Measurements from ENCODE around the gene CAPZA1.

GRCh38 chr1:112700290-112701226, 80.9 kb downstream of the CAPZA1 start:
- TF ChIP-seq POLR2AphosphoS5 (IDR thresholded peaks at IDR 0.05; ENCODE audit: low read depth, low read length): peak; percentile 85
- peak; percentile 39; the same call in 1 of the 2 replicates for TF ChIP-seq JUN (IDR thresholded peaks at IDR 0.05; ENCODE audit: low read depth, low read length)
